GM18868 (cell line): ENCODE results near the gene DST.

Source experiments
- ATAC-seq: cut with Tn5 transposase; IDR thresholded peaks from one replicate; pipeline ENCODE4 v1.9.1; 2021; ENCODE audit warnings: mild to moderate bottlenecking, moderate library complexity; ENCODE audit not compliant: unreplicated experiment

DST gene

DNA sequence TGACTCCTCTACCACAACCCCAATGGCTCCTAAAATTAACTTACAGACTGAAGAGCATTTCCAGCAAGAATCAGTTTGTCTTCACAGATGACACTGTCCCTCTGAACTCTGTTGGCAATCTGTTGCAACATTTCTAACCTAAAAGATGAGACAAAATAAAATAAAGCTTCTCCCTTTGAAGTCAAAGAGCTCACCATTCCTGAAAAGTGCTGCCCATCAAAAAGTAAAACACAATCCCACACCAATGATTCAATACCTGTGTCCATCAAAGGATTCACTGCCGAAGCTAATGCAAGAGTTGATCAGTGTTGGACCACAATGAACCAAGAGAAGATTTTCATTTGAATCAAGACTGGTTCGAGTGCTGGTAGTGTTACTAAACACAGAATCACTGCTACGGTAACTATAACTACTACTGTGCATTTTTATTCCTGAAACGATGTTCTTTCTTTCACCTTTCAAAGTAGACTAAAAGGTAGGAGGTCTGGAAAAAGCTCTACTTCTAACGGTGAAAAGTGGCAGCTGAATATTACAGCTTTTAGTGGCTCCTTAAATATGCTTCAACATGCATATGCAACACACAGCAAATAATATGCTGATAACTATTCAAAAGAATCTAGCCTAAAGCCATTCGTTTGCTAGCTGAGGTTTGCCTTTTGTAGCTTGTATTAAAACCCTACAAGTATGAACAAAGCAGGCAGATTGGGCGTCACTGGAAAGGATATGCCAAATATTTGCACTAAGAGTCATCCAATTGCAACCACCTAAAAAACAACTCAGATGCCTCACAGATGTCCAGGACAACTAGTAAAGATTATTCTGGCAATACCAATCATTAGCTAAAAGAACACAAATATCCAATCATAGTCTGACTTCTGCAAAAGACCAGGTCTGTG lies at the start of gene DST:
Gene DST (minus strand): TSS at position 524 of the 896 bp plus-strand sequence.
- ATAC-seq: no peak

DNA sequence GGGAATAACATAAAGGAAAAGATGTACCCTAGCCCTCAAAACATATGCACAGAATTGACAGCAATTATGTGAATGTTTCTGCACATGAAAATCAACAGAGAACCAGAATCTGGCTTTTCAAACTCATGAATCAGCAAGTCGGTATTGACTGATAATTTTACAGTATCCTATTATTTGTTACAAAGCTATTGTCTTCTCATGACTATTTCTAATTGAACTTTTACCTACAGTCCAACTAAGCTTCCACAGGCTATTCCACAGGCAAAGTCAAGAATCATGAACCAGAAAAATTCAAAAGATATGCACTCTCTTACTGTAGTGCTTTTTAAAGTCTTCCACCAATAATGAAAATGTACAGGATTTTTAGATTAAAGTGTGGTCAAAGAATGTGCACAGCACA lies 49.1 kb upstream of the DST start:
- ATAC-seq: no peak

DNA sequence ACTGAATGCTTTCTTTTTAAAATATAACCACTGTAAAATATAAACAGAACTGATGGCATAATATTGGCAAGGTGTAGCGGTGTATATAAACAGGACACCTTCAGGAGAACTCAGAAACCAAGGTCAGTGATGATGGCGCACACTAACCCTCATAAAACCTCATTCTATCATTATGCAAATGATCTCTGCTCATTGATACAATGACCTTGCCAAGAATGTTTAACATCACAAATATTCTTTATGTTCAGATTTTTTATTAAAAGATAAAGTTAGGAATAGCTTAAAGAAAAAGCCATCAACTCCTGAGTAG lies 48.6 kb upstream of the DST start:
- ATAC-seq: no peak

GRCh38 chr6:56690519-56691285 lies 48.0 kb upstream of the DST start:
- ATAC-seq: no peak

DNA sequence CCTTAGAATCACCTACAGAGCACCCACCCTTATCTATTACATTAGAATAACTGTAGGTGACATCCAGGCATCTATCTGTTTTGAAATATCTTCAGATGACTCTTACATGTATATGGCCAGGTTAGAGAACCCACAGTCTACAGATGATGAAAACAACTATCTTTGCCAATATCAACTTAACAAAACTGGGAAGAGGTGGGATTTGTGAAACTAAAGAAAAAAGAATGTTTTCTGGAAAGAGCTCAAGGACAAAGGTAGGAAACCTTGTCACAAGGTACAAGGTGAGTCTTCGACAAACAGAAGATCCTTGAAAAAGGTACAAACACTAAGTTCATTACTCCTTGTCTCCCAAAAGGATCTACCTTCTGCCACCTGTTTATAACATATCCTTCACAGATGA lies 47.0 kb upstream of the DST start:
- ATAC-seq: no peak

GRCh38 chr6:56689114-56689513 lies 46.4 kb upstream of the DST start:
- peak; percentile 91 for ATAC-seq

GRCh38 chr6:56688521-56688920 lies 45.8 kb upstream of the DST start:
- ATAC-seq: no peak

DNA sequence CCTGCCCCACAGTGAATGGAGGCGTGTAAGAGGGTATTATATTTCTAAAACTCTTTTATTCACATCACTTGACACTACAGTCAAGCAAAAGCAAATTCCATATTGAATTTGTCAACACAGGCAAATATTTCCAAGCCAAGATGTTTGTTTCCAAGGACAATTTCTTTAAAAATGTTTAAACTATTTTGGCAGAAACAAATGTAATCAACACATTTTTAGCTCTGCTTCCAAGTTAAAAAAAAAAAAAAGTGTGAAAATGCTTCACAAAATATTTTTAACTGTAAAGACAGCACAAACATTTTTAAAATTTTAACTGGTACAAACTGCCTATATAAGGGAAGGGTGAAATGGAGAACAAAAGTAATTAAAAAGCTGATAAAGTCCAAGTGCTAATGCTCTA lies 44.9 kb upstream of the DST start:
- no peak for ATAC-seq

- ATAC-seq: no peak
Measured at GRCh38 chr6:56686429-56686828, 43.7 kb upstream of the DST start.

DNA sequence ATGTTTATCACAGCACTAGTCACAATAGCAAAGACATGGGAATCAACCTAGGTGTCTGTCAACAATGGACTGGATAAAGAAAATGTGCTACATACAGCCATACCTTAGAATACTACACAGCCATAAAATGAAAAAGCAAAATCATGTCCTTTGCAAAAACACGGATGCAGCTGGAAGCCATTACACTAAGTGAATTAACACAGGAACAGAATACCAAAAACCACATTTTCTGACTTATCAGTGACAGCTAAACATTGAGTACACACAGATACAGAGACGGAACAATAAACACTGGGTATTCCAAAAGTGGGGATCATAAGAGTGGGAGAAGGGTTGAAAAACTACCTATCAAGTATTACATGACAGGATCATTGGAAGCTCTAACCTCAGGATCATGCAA lies 43.3 kb upstream of the DST start:
- no peak for ATAC-seq

GRCh38 chr6:56685102-56685733 lies 42.5 kb upstream of the DST start:
- no peak for ATAC-seq

GRCh38 chr6:56684342-56685101 lies 41.8 kb upstream of the DST start:
- no peak for ATAC-seq

DNA sequence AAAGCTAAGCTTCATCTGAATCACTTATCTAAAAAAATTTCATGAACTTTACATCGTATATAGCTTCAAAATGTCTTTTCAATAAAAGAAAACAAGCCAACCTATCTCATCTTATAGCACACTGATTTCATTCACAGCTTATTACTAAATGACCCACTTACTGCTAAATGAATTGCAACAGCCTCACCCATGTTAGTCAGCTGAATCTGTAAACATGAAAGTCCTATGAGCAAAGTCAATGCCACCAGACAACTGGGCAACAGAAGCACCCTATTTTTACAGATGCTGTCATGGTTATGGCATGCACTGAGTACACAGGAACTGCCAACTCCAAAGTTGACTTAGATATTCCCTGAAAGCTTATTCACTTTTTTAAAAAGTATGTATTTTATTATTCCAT lies 41.2 kb upstream of the DST start:
- ATAC-seq: no peak

- ATAC-seq: no peak
Measured at GRCh38 chr6:56682635-56683034, 39.9 kb upstream of the DST start.

- ATAC-seq: no peak
Measured at GRCh38 chr6:56677559-56677958, 34.9 kb upstream of the DST start.

DNA sequence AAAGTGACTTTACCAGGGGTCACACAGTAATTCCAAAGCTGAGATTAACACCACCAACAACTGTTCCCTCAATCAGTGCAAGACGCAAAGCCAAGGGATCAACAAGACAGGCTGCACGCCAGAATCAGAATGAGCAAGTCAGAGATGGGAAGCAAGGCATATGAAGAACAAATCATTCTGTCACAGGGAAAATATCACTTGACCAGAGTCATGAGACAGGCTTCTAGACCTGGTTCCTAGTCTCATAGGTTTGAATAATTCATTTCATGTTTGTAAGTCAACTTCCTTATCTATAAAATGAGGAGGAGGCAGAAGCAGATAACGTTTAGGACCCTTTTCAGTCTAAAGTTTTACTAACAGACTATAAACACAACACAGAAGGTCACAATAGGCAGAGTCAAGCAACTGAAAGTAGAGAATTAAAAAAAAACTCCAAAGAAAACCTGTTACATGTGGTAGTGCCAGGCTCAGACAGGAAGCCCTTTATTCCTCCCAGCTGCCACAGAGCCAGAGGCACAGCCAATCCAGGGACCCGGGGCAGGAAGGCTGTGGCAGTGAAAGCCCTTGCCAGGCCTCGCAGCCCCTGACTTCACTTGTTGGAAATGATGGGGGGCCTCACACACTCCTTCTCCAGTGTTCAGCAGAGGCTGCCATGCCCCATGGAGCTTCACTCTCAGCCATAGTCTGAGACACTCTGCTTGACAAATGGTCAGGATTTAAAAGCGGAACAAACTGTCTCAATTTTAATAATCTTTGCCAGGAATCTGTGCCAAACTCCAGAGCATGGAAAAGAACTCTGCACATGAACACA lies 29.2 kb upstream of the DST start:
- ATAC-seq: no peak

- ATAC-seq: no peak
Measured at GRCh38 chr6:56671160-56671559, 28.5 kb upstream of the DST start.

DNA sequence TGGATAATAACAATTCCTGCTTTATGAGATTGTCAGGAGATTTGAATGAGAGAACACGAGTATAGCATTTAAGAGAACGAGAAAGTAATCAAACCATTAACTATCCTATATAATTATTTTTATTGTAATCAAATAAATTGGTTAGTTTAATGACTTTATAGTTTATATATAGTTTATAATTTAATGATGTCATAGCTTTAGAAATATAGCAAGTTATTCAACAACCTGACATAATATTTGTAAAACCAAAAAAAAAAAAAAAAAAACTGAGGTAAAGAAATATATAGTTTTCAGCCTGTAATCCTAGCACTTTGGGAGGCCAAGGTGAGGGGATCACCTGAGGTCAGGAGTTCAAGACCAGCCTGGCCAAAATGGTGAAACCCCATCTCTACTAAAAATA lies 26.4 kb upstream of the DST start:
- ATAC-seq: no peak

- ATAC-seq: no peak
Measured at GRCh38 chr6:56668158-56668557, 25.5 kb upstream of the DST start.

- ATAC-seq: no peak
Measured at GRCh38 chr6:56667336-56667735, 24.6 kb upstream of the DST start.
